H1 (cell line): ENCODE results near the gene ARID1B. TPM values are rescaled to one million over a fixed set of nuclear protein-coding genes. Genes with fewer than 3 reads are reported as not detected.

Experiments
- CHD1 ChIP-seq: IDR thresholded peaks from 2 replicates; pipeline ENCODE4 v1.6.1; 2012; ENCODE audit warnings: low read depth, low read length, improper control_type of control experiment
- CHD7 ChIP-seq: fragments of 300-600 bp; sonication (generic); IDR thresholded peaks from 2 replicates; pipeline ENCODE4 v1.7.1; 2012; ENCODE audit warnings: low read length, moderate library complexity, mild to moderate bottlenecking, inconsistent platforms; ENCODE audit not compliant: insufficient replicate concordance
- CREB1 ChIP-seq: IDR thresholded peaks from 2 replicates; pipeline ENCODE4 v1.6.1; 2012; ENCODE audit warnings: inconsistent platforms
- CTBP2 ChIP-seq: IDR thresholded peaks from 2 replicates; pipeline ENCODE4 v1.7.0; 2011; ENCODE audit warnings: borderline replicate concordance, mild to moderate bottlenecking, moderate library complexity, mixed read lengths, low read length; ENCODE audit not compliant: insufficient read depth, insufficient read length
- KDM1A ChIP-seq: fragments of 200-600, 300-600 bp; sonication (generic); IDR thresholded peaks from 2 replicates; pipeline ENCODE4 v1.7.1; 2016; ENCODE audit warnings: mild to moderate bottlenecking, low read length, borderline replicate concordance
- KDM4A ChIP-seq: IDR thresholded peaks from one replicate; pipeline ENCODE4 v1.7.1; 2012; ENCODE audit warnings: low read depth, mild to moderate bottlenecking, moderate library complexity, low read length, inconsistent platforms; ENCODE audit not compliant: severe bottlenecking
- POLR2AphosphoS5 ChIP-seq: IDR thresholded peaks from 2 replicates; pipeline ENCODE4 v1.6.1; 2011; ENCODE audit warnings: low read depth, low read length
- POU5F1 ChIP-seq: IDR thresholded peaks from 2 replicates; pipeline ENCODE4 v1.6.1; 2011; ENCODE audit warnings: low read depth, mild to moderate bottlenecking, low read length, moderate library complexity
- TAF1 ChIP-seq: IDR thresholded peaks from 2 replicates; pipeline ENCODE4 v1.6.1; 2011; ENCODE audit warnings: mild to moderate bottlenecking, low read depth, low read length
- TAF7 ChIP-seq: optimal IDR thresholded peaks from 2 replicates; pipeline ENCODE3; 2011; ENCODE audit warnings: low read depth, mild to moderate bottlenecking, inconsistent platforms, low read length, moderate library complexity, borderline replicate concordance
- polyA plus RNA-seq, 7 experiments: library from polyadenylated mRNA; depleted of rRNA in 3 of 7; stranded (reverse) in 5 of 7; unstranded in 2 of 7; fragments of >200 nt in 5 of 7; fragments of 200-250 nt in 2 of 7; gene quantifications; 1 replicate in 5 of 7; 2 replicates in 1 of 7; 4 replicates in 1 of 7; pipeline versions ENCODE4 v1.2.1 to v1.2.3, GENCODE V29; 2011 to 2013; ENCODE audit warnings: missing spikeins in 2 of 7, mixed read lengths in 2 of 7
- total RNA-seq: library from RNA; stranded (reverse); fragmentation: NEBNext Ultra II Directional; extraction: Animal tissue kit (Norgen Biotek cat#: 25700); gene quantifications from 2 replicates; pipeline ENCODE4 v1.2.1, GENCODE V29; 2021

ARID1B gene
- total and polyA plus RNA-seq, 2 of the 8 experiments (the other 6 are each of a cell fraction or from before 2014, with no cell fraction given): 24.3 to 70.3 TPM

GRCh38 chr6:156779206-156780094 is 2.3 kb downstream of the ARID1B start (continued):
- TF ChIP-seq CHD7 (no peak), TAF1 (no peak), CHD1 (no peak), CTBP2 (no peak), CREB1 (no peak), KDM4A (peak; percentile 43), POU5F1 (no peak), KDM1A (no peak), TAF7 (peak; percentile 8), POLR2AphosphoS5 (no peak)
